ENCODE results near the gene ARL8A. TPM values are rescaled to one million over a fixed set of nuclear protein-coding genes. Genes with fewer than 3 reads are reported as not detected.

The ARL8A gene
- total RNA-seq, 1 experiment from 2014 or later = 15.1 TPM

- in situ Hi-C loops (cut with HindIII; ENCODE audit: low sequenced_read_pairs) = no loop called here
- DNase-seq (ENCODE audit: low spot score) = no peak
Measured at GRCh38 chr1:202104073-202104472, 40.5 kb downstream of the ARL8A start.

- in situ Hi-C loops (cut with HindIII; ENCODE audit: low sequenced_read_pairs) = no loop called here
Measured at GRCh38 chr1:202101184-202101583, 43.4 kb downstream of the ARL8A start.

GRCh38 chr1:202093858-202094257 is 50.7 kb downstream of the ARL8A start:
- in situ Hi-C loops (cut with HindIII; ENCODE audit: low sequenced_read_pairs) = no loop called here
- DNase-seq (ENCODE audit: low spot score) = no peak

More at GRCh38 chr1:202101184-202101583, 43.4 kb downstream of the ARL8A start:
- DNase-seq (ENCODE audit: low spot score) = peak; percentile 10

- in situ Hi-C loops (cut with HindIII; ENCODE audit: low sequenced_read_pairs) = no loop called here
- no peak for DNase-seq (ENCODE audit: low spot score)
Measured at GRCh38 chr1:202090994-202091393, 53.5 kb downstream of the ARL8A start.

GRCh38 chr1:202088206-202088605 is 56.3 kb downstream of the ARL8A start:
- in situ Hi-C loops (cut with HindIII; ENCODE audit: low sequenced_read_pairs) = no loop called here
- DNase-seq (ENCODE audit: low spot score) = no peak

GRCh38 chr1:202086579-202087350 is 57.8 kb downstream of the ARL8A start:
- in situ Hi-C loops (cut with HindIII; ENCODE audit: low sequenced_read_pairs) = no loop called here
- no peak for DNase-seq (ENCODE audit: low spot score)

- in situ Hi-C loops (cut with HindIII; ENCODE audit: low sequenced_read_pairs) = no loop called here
- no peak for DNase-seq (ENCODE audit: low spot score)
Measured at GRCh38 chr1:202085682-202086373, 58.7 kb downstream of the ARL8A start.

- in situ Hi-C loops (cut with HindIII; ENCODE audit: low sequenced_read_pairs) = no loop called here
- peak; percentile 3 for DNase-seq (ENCODE audit: low spot score)
Measured at GRCh38 chr1:202084791-202085681, 59.5 kb downstream of the ARL8A start.

Other genes with a start within 250 kb of the ARL8A start
- gene LMOD1, start 198.2 kb downstream of the ARL8A start, total RNA-seq (2014; rRNA removed; shearing (Covaris generic)) = 2.4 and 2.5 TPM in 2 replicates
- gene TIMM17A, start 189.2 kb downstream of the ARL8A start, total RNA-seq (2014; rRNA removed; shearing (Covaris generic)) = 71.1 and 85.0 TPM in 2 replicates
- 60.2 and 79.5 TPM in 2 replicates for gene RNPEP, start 162.1 kb downstream of the ARL8A start, total RNA-seq (2014; rRNA removed; shearing (Covaris generic))
- 3.4 and 3.8 TPM in 2 replicates for gene ELF3, start 134.2 kb downstream of the ARL8A start, total RNA-seq (2014; rRNA removed; shearing (Covaris generic))
- not detected in 2 replicates for gene GPR37L1, start 21.8 kb downstream of the ARL8A start, total RNA-seq (2014; rRNA removed; shearing (Covaris generic))
- gene PTPN7, start 15.9 kb upstream of the ARL8A start, total RNA-seq (2014; rRNA removed; shearing (Covaris generic)) = not detected in 2 replicates
- gene LGR6, start 49.1 kb upstream of the ARL8A start, total RNA-seq (2014; rRNA removed; shearing (Covaris generic)) = not detected in 2 replicates
- gene UBE2T, start 197.2 kb upstream of the ARL8A start, total RNA-seq (2014; rRNA removed; shearing (Covaris generic)) = 70.9 and 95.3 TPM in 2 replicates
- gene PPP1R12B, start 204.0 kb upstream of the ARL8A start, total RNA-seq (2014; rRNA removed; shearing (Covaris generic)) = 7.4 and 10.8 TPM in 2 replicates

Data from G401 (cell line).